HG03064 (cell line): ENCODE results near the gene PCSK4.
"Not testable (repeated sequence)": the region's sequence is repeated elsewhere in the genome, so short reads cannot be mapped to it uniquely, and the experiment has no call there.

Experiments used
- ATAC-seq: cut with Tn5 transposase; IDR thresholded peaks from one replicate; pipeline ENCODE4 v1.9.1; 2021; ENCODE audit warnings: low read depth; ENCODE audit not compliant: unreplicated experiment

PCSK4 gene

GRCh38 chr19:1505991-1506881 lies 16.1 kb upstream of the PCSK4 start:
- no peak for ATAC-seq

- ATAC-seq: no peak
These were observed 14.9 kb upstream of the PCSK4 start for GRCh38 chr19:1505012-1505411.

DNA sequence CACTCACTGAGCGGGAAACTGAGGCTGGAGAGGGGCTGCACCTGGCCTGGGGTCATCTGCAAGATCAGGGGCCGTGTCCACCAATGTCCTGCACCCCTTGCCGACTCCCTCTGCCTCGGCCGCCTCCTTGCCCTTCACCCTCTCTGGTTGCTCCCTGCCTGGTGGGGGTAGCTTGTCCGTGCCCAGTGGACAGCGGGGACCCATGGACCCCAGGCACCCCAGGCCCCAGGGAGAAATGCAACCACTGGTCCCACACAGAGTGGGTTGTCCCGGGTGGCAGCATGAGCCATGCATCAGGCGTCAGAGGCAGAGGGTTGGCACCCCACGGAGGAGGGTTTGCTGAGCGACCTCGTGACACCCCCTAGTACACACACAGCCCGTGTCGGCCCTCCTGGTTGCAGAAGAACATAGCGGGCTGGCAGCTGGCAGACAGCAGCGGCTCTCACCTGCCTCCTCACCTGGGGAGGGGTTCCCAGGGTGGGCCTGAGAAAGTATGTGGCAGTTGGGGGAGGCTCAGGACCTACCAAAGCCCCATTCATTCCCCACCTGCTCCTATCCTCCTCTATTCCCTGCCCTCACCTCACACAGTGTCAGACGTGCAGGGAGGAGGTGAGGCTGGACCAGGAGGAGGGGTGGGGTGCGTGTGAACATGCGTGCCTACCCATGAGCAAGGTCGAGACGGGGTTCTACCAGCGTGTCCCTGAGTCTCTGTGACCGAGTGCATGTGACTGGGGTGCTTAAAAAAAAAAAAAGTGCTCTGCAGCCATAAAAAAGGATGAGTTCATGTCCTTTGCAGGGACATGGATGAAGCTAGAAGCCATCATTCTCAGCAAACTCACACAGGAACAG lies 14.0 kb upstream of the PCSK4 start:
- no peak for ATAC-seq

GRCh38 chr19:1503089-1503924 lies 13.2 kb upstream of the PCSK4 start:
- no peak for ATAC-seq

DNA sequence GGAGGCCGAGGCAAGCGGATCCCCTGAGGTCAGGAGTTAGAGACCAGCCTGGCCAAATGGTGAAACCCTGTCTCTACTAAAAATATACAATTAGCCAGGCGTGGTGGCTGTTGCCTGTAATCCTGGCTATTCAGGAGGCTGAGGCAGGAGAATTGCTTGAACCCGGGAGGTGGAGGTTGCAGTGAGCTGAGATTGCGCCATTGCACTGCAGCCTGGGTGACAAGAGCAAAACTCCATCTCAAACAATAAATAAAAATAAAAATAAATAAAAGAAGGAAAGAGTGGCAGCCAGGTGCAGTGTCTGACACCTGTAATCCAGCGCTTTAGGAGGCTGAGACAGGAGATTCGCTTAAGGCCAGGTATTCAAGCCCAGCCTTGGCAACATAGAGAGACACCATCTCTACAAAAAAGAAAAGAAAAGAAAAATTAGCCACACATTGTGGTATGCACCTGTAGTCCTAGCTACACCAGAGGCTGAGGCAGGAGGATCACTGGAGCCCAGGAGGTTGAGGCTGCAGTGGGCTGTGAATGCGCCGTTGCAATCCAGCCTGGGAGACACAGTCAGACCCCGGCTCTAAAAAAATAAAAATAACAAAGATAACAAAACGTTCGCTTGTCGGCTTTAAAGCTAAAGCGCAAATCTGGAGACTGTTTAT lies 12.4 kb upstream of the PCSK4 start:
- no peak for ATAC-seq

DNA sequence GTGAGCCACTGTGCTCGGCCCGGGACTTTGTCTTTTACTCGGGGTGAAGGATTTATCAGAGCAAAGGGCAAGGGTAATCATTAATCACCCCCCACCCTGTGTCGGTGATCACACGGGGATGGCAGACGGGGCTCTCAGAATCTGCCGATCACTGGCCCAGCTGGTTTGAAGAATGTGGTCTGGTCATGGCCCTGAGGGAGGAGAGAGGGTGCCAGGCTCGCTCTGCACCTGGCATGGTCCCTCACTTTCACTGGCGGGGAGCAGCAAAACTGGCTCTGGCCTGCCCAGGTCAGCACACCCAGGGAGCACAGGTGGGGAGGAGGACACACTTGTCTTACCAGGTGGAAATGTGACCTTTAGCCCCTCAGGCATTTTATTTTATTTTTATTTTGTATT lies 11.0 kb upstream of the PCSK4 start:
- ATAC-seq: no peak

- ATAC-seq: not testable (repeated sequence)
These were observed 9.1 kb upstream of the PCSK4 start for GRCh38 chr19:1499231-1499630.

DNA sequence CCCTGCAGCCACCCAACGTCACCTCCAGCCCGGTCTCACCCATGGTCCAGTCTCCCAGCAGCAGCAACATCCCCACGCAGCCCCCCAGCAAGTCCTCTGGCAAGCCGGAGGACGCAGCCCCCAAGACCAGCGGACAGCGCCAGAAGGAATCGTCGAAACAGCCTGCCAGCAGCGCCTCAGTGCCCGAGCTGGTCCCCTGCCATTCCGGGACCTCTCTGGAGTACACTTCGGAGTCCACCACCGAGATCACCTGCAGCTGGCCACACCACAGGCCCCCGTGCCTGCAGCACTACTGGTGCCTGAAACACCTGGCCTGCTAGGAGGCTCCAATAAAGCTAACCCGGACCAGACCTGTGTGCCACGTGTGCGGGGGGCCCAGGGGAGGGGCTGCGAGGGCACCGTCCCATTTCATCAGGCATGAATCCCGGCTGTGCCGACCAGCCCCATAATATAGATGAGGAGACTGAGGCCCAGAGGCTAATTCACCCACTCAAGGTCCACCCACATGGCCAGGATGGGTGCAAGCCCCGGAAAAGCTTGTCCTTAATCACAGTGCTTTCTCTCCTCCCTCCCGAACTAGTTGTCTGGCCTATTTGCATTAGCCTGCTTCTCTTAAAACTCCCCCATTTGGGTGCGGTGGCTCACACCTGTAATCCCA lies 7.6 kb upstream of the PCSK4 start:
- no peak for ATAC-seq

DNA sequence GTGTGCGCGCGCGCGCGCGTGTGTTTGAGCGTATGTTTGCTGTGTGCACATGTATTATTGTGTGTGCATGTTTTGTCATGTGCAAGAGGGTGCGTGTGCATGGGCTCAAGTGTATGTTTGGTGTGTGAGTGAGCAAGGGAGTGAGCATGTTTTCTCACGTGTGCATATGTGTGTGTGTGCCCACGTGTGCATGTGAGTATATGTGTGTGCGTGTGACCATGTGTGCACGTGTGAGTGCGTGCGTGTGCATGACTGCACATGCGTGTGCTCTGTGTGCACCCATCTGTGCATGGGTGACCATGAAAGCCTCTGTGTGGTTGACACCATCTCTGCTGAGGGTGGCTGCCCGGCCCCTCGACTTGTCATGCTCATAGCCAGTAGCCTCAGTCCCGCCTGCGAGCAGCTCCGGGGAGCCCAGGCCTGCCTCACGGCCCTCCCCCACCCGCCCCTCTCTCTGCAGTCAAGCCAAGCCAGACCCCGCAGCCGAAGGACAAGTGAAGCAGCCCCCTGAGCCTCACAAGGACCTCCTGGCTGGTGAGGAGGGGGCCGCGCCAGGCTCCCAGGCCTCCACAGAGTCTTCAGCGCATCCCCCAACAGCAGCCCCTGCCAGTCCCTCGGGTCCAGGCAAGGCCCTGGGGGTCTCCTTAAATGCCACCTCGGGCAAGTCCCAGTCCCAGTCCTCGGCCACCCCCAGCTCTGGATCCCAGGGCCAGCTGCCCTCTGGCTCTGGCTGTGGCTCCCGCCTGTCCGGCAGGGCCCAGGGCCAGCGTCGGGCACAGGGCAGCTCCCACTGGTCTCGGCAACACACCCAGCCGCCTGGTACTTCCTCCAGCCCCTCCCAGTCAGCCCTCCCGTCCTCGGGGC lies 6.8 kb upstream of the PCSK4 start:
- no peak for ATAC-seq

GRCh38 chr19:1495799-1496713 lies 5.9 kb upstream of the PCSK4 start:
- ATAC-seq: no peak

- ATAC-seq: no peak
These were observed 5.1 kb upstream of the PCSK4 start for GRCh38 chr19:1495051-1495798.

DNA sequence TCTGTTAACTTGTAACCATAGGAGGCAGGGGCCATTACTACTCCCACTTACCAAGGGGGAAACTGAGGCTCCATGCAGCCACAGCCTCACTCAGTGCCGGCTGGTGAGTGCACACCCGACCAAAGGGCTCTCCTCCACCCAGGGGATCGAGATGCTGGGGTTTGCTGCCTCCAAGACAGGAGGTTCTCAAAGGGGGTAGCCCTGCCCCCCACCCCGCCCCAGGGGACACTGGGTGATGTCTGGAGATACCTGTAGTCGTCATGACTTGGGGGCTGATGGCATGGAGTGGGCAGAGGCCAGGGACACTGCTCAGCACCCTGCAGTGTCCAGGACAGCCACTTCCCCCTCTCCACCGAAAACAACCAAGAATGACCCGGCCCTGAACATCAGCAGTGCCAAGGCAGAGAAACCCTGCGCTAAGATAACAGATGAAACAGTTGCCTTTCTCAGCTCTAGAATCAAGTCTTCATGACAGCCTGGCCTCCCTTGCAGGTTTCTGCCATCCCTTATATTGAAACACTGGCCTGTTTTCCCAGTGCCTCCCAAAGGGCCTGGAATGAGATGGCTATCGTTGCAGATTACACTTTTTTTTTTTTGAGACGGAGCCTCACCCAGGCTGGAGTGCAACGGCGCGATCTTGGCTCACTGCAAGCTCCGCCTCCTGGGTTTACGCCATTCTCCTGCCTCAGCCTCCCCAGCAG lies 4.1 kb upstream of the PCSK4 start:
- ATAC-seq: no peak

DNA sequence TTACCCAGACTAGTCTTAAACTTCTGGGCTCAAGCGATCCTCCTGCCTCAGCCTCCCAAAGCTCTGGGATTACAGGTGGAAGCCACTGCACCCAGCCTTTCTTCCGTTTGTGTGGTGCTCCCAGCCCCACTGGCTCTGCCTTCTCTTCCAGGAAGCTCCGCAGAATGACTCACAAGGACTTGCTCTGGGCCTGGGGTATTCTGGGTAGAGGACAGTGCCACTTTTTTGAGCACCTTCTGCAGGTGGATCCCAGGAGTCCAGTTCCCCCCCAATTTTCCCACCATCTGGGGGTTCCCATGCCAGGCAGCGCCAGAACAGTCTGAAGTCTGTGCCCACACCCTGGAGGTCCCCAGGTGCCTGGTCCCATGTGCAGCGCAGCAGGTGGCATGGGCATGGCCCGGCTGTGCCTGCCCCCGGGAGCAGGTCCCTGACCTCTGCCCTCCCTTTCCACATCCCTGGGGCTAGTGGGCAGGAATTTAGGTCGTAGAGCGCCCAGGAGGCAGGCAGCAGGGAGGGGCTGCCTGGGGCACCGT lies 2.4 kb upstream of the PCSK4 start:
- no peak for ATAC-seq

GRCh38 chr19:1491849-1492170 lies 1.7 kb upstream of the PCSK4 start:
- ATAC-seq: no peak

DNA sequence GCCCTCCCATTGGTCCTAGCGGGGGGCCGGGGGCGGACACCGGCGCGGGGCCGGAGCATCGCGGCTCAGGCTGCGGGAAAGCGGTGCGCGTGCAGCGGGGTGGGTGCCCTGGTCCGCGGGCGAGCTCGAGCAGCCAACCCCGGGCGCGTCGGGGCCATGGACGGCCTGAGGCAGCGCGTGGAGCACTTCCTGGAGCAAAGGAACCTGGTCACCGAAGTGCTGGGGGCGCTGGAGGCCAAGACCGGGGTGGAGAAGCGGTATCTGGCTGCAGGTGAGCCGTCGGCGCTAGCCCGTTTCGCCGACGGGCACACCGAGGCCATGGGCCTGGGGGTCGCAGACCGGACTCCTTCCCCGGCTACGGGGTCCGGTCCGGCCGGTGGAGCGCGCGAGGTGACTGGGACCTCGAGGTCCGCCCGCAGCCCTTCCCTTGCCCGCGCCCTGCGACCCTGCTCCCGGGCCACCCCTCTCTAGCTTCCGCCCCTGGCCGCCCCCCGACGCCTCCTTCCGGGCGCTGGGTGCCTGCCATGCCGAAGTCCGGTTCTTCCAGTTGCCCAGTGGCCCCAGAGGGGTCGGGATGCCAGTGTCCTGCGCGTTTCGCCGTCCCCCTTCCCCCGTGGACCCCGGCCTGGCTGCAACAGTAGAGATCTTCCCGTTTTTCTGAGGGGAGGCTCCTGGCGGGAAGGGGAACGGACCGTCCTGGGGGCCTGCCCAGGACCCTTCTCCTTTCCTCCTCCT lies 1.1 kb upstream of the PCSK4 start, which contains the start of gene REEP6:
Gene REEP6 (plus strand): TSS at position 68 of the 735 bp plus-strand sequence. CDS start 89 bp downstream, at position 157.
- peak; percentile 7 for ATAC-seq
